ENCODE results near the gene EML5. TPM values are rescaled to one million over a fixed set of nuclear protein-coding genes. Genes with fewer than 3 reads are reported as not detected.

Gene EML5
- total and polyA plus RNA-seq, 2 donors (not counting 3 experiments of a cell fraction or from before 2014, with no cell fraction given), result not detected

DNA sequence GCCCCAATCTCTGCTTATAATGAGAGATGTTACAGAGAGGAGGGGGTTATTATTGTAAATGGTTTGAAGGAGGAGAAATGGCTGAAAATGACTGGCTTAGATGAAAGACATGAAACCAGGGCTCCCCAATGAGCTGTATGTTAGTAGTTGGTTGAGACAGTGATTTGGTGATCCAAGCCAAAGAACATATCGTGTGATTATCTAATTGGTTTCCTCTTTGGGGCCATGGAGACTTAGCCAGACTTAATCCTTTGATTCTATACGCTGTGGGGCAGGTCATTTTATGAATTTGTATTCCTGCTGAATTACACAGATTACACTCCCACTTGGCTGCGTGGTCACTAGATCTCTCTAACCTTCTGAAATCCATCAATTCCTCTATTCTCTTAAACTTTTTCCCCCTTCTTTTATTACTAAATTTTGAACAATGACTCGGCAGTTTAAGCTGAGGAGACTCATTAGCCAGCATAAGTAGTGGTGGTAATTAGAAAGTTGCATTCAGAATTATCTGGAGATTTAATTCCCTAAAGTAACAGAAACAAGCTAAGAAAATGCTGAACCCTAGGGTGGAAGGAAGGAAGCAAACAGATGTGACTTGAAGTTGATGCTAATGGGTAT is 37.0 kb upstream of the EML5 start:
- BruUV-seq (replicated peaks), result no TSS peak
- peaks cover 6% of the 10 kb centered on the region for H3K4me1 ChIP-seq (ENCODE audit: control insufficient read depth, extremely low read depth, insufficient read depth, low read length)
- ChIA-PET POLR2A (no interaction called here), CTCF (interaction anchor here (6.0 kb wide), 1 partner anchor 10 kb away, joined by 27 read pairs; no protein-coding TSS in a partner anchor)
- dilution Hi-C loops (cut with MboI; ENCODE audit: extremely low pct_ligation_motif_present, low sequenced_read_pairs) (no loop called here), intact Hi-C loops (cut with micrococcal nuclease) (no loop called here)
- no peaks in the 10 kb centered on the region for H3K27me3 ChIP-seq (ENCODE audit: control insufficient read depth in 2 of 2, insufficient read depth in 2 of 2, low read length in 2 of 2)
- TF ChIP-seq FOS (IDR thresholded peaks at IDR 0.05; ENCODE audit: borderline replicate concordance, insufficient read depth, low read length) (no peak), POLR2A (IDR thresholded peaks at IDR 0.05; ENCODE audit: low read depth, low read length) (no peak), POLR2AphosphoS5 (IDR thresholded peaks at IDR 0.05; ENCODE audit: insufficient read depth, low read depth, low read length) (no peak), JUN (IDR thresholded peaks at IDR 0.05; ENCODE audit: borderline replicate concordance, insufficient read depth, insufficient read length, low read depth) (no peak), GATA2 (IDR thresholded peaks at IDR 0.05; ENCODE audit: insufficient read depth, insufficient read length, low read depth, low read length) (no peak), MYC (IDR thresholded peaks at IDR 0.05; ENCODE audit: low read depth, low read length) (no peak), EZH2 (IDR thresholded peaks at IDR 0.05; ENCODE audit: borderline replicate concordance, low read depth, low read length, severe bottlenecking) (no peak)
- TF ChIP-seq, protein P1, sequence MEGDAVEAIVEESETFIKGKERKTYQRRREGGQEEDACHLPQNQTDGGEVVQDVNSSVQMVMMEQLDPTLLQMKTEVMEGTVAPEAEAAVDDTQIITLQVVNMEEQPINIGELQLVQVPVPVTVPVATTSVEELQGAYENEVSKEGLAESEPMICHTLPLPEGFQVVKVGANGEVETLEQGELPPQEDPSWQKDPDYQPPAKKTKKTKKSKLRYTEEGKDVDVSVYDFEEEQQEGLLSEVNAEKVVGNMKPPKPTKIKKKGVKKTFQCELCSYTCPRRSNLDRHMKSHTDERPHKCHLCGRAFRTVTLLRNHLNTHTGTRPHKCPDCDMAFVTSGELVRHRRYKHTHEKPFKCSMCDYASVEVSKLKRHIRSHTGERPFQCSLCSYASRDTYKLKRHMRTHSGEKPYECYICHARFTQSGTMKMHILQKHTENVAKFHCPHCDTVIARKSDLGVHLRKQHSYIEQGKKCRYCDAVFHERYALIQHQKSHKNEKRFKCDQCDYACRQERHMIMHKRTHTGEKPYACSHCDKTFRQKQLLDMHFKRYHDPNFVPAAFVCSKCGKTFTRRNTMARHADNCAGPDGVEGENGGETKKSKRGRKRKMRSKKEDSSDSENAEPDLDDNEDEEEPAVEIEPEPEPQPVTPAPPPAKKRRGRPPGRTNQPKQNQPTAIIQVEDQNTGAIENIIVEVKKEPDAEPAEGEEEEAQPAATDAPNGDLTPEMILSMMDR (IDR thresholded peaks at IDR 0.05; ENCODE audit: extremely low read depth in 1 of 2, insufficient read depth in 1 of 2, low read depth in 1 of 2, low read length in 2 of 2), result no peak
- TF ChIP-seq, protein P2, sequence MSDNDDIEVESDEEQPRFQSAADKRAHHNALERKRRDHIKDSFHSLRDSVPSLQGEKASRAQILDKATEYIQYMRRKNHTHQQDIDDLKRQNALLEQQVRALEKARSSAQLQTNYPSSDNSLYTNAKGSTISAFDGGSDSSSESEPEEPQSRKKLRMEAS (IDR thresholded peaks at IDR 0.05; ENCODE audit: insufficient read depth, insufficient read length), result no peak
- H2AFZ ChIP-seq (ENCODE audit: low read depth, low read length), result no peak overlapping the region
- no peak overlapping the region for H3K4me2 ChIP-seq (ENCODE audit: insufficient read depth, low read length)
- H3K9me3 ChIP-seq (replicated peaks; ENCODE audit: control insufficient read depth, insufficient read depth, low read length), result no peaks in the 10 kb centered on the region
- no peak overlapping the region for H3K9ac ChIP-seq (replicated peaks; ENCODE audit: extremely low read depth, insufficient read depth, low read length)
- no peaks in the 10 kb centered on the region for H4K20me1 ChIP-seq (replicated peaks; ENCODE audit: control insufficient read depth, extremely low read depth, insufficient read depth, low read length)
- no peak overlapping the region for H3K27ac ChIP-seq (ENCODE audit: insufficient read depth, low read depth, low read length)
- no peak overlapping the region for H3K4me3 ChIP-seq (replicated peaks in 1 of 3; ENCODE audit: insufficient read depth in 1 of 3, low read depth in 1 of 3, low read length in 3 of 3)
- DNase-seq (ENCODE audit: low read depth, low spot score) (no peak), FAIRE-seq (no peak)
- H3K36me3 ChIP-seq (ENCODE audit: control insufficient read depth in 2 of 2, extremely low read depth in 1 of 2, insufficient read depth in 2 of 2, low read length in 2 of 2), result no peaks in the 10 kb centered on the region
- H3K79me2 ChIP-seq (ENCODE audit: control insufficient read depth, insufficient read depth, low read length), result no peaks in the 10 kb centered on the region
- no peaks in the 10 kb centered on the region for H3K9me1 ChIP-seq (replicated peaks; ENCODE audit: control insufficient read depth, extremely low read depth, insufficient read depth, low read length)

All from endothelial cell of umbilical vein (primary cell).